T-helper 22 cell (primary cell): ENCODE measurements around the gene FSTL4.

Experiments
- DNase-seq: peaks from one replicate; pipeline ENCODE4 v3.0.0-alpha.2; 2020; ENCODE audit warnings: low read depth

The FSTL4 gene

GRCh38 chr5:133386662-133387061 lies 225.7 kb downstream of the FSTL4 start:
- DNase-seq: no peak

- DNase-seq: no peak
These were observed 227.0 kb downstream of the FSTL4 start for GRCh38 chr5:133385346-133385745.

GRCh38 chr5:133384903-133385302 lies 227.4 kb downstream of the FSTL4 start:
- no peak for DNase-seq

- no peak for DNase-seq
These were observed 228.1 kb downstream of the FSTL4 start for GRCh38 chr5:133384120-133384855.

- no peak for DNase-seq
These were observed 228.8 kb downstream of the FSTL4 start for GRCh38 chr5:133383580-133383939.

GRCh38 chr5:133382661-133383579 lies 229.4 kb downstream of the FSTL4 start:
- no peak for DNase-seq

- DNase-seq: no peak
These were observed 230.6 kb downstream of the FSTL4 start for GRCh38 chr5:133381571-133382365.

GRCh38 chr5:133381041-133381440 lies 231.3 kb downstream of the FSTL4 start:
- no peak for DNase-seq

GRCh38 chr5:133377736-133378135 lies 234.6 kb downstream of the FSTL4 start:
- no peak for DNase-seq

GRCh38 chr5:133376986-133377385 lies 235.4 kb downstream of the FSTL4 start:
- DNase-seq: no peak

- DNase-seq: no peak
These were observed 239.0 kb downstream of the FSTL4 start for GRCh38 chr5:133373121-133373870.

GRCh38 chr5:133372293-133372937 lies 239.9 kb downstream of the FSTL4 start:
- no peak for DNase-seq

- no peak for DNase-seq
These were observed 240.8 kb downstream of the FSTL4 start for GRCh38 chr5:133371371-133372155.

- DNase-seq: no peak
These were observed 241.4 kb downstream of the FSTL4 start for GRCh38 chr5:133370904-133371303.

- no peak for DNase-seq
These were observed 242.1 kb downstream of the FSTL4 start for GRCh38 chr5:133370036-133370831.

- no peak for DNase-seq
These were observed 243.2 kb downstream of the FSTL4 start for GRCh38 chr5:133368916-133369783.

GRCh38 chr5:133367984-133368383 lies 244.4 kb downstream of the FSTL4 start:
- no peak for DNase-seq

GRCh38 chr5:133367071-133367786 lies 245.1 kb downstream of the FSTL4 start:
- no peak for DNase-seq
